DOHH2 (cell line): ENCODE measurements around the gene CLCN7.

Experiments used
- H3F3A ChIP-seq: fragments of 200-600 bp; sonication (generic), shearing (Covaris generic); 2 replicates; pipeline ENCODE4 v1.6.0; 2016; ENCODE audit warnings: antibody characterized with exemption, mild to moderate bottlenecking; ENCODE audit not compliant: control insufficient read depth, insufficient read depth
- H3K27ac ChIP-seq: fragments of 200-600 bp; sonication (generic); 2 replicates; pipeline ENCODE4 v1.5.1; 2014; ENCODE audit warnings: low read depth, mild to moderate bottlenecking, low read length, moderate library complexity
- H3K27me3 ChIP-seq: fragments of 200-600 bp; sonication (generic); 2 replicates; pipeline ENCODE4 v1.6.1; 2014; ENCODE audit warnings: mild to moderate bottlenecking, low read length, mixed read lengths; ENCODE audit not compliant: control insufficient read depth
- H3K36me3 ChIP-seq: fragments of 200-600 bp; sonication (generic); 2 replicates; pipeline ENCODE4 v1.6.1; 2014; ENCODE audit warnings: mild to moderate bottlenecking, low read length, moderate library complexity, mixed read lengths; ENCODE audit not compliant: control insufficient read depth
- H3K4me1 ChIP-seq: fragments of 200-600 bp; sonication (generic); 2 replicates; pipeline ENCODE4 v1.6.1; 2014; ENCODE audit warnings: mild to moderate bottlenecking, low read length, mixed read lengths; ENCODE audit not compliant: control insufficient read depth
- H3K4me2 ChIP-seq: fragments of 200-600 bp; sonication (generic); 2 replicates; pipeline ENCODE4 v1.6.0; 2014; ENCODE audit warnings: mild to moderate bottlenecking, low read length, moderate library complexity
- H3K4me3 ChIP-seq: fragments of 200-600 bp; sonication (generic); 2 replicates; pipeline ENCODE4 v1.5.1; 2014; ENCODE audit warnings: mild to moderate bottlenecking, low read length, mixed read lengths
- H3K79me2 ChIP-seq: fragments of 200-600 bp; sonication (generic); 2 replicates; pipeline ENCODE4 v1.6.1; 2014; ENCODE audit warnings: mild to moderate bottlenecking, low read length, mixed read lengths; ENCODE audit not compliant: control insufficient read depth
- H3K9me2 ChIP-seq: fragments of 200-600 bp; sonication (generic); replicated peaks from 2 replicates; pipeline ENCODE4 v1.6.1; 2014; ENCODE audit warnings: mild to moderate bottlenecking, low read length, mixed read lengths; ENCODE audit not compliant: control insufficient read depth
- H3K9me3 ChIP-seq: fragments of 200-600 bp; sonication (generic); 2 replicates; pipeline ENCODE4 v1.6.1; 2014; ENCODE audit warnings: antibody characterized with exemption, low read length, mixed read lengths; ENCODE audit not compliant: control insufficient read depth, insufficient read depth
- H4K20me1 ChIP-seq: fragments of 200-600 bp; sonication (generic); 2 replicates; pipeline ENCODE4 v1.6.0; 2014; ENCODE audit warnings: low read depth, mild to moderate bottlenecking, antibody characterized with exemption, low read length, moderate library complexity; ENCODE audit not compliant: control insufficient read depth, insufficient read depth
- EZH2phosphoT487 ChIP-seq: fragments of 200-600 bp; sonication (generic); IDR thresholded peaks from 2 replicates; pipeline ENCODE4 v1.6.1; 2017; ENCODE audit warnings: borderline replicate concordance, mild to moderate bottlenecking, antibody characterized with exemption, low read length, moderate library complexity, mixed read lengths
- TF ChIP-seq, protein P1 (sequence below): fragments of 200-600 bp; sonication (generic); IDR thresholded peaks from one replicate; pipeline ENCODE4 v1.5.1; 2014; ENCODE audit warnings: antibody characterized with exemption, mild to moderate bottlenecking, low read depth, low read length; ENCODE audit not compliant: poor library complexity, severe bottlenecking

The CLCN7 gene

DNA sequence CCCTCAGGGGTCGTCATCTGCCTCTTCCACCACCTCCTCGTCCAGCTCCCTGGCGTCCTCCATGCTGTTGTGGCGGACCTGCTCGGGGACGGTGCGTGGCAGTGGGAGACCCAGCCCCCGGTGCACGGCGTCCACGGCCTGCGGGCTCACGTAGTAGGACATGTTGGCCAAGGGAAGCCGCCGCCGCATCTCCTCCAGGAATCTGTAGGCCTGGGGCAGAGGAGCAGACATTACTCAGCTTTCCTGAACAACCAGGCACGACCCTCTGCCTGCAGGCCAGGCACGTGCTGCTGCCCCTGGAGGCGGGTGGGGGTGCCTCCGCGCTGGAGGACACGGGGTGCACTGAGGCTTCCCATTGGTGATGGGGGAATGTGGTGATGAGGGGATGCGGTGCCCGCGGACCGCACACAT lies 36.1 kb upstream of the CLCN7 start:
- H3K27ac ChIP-seq, result no peak overlapping the region
- no peaks in the 10 kb centered on the region for H3K9me3 ChIP-seq
- peaks cover 7% of the 10 kb centered on the region; the same call in 1 of the 2 replicates for H3K36me3 ChIP-seq
- no peaks in the 10 kb centered on the region for H3K79me2 ChIP-seq
- no peak overlapping the region for H3K4me3 ChIP-seq
- no peaks in the 10 kb centered on the region for H3F3A ChIP-seq
- H4K20me1 ChIP-seq, result no peaks in the 10 kb centered on the region
- H3K27me3 ChIP-seq, result no peaks in the 10 kb centered on the region
- H3K9me2 ChIP-seq, result no peaks in the 10 kb centered on the region
- TF ChIP-seq, protein P1, sequence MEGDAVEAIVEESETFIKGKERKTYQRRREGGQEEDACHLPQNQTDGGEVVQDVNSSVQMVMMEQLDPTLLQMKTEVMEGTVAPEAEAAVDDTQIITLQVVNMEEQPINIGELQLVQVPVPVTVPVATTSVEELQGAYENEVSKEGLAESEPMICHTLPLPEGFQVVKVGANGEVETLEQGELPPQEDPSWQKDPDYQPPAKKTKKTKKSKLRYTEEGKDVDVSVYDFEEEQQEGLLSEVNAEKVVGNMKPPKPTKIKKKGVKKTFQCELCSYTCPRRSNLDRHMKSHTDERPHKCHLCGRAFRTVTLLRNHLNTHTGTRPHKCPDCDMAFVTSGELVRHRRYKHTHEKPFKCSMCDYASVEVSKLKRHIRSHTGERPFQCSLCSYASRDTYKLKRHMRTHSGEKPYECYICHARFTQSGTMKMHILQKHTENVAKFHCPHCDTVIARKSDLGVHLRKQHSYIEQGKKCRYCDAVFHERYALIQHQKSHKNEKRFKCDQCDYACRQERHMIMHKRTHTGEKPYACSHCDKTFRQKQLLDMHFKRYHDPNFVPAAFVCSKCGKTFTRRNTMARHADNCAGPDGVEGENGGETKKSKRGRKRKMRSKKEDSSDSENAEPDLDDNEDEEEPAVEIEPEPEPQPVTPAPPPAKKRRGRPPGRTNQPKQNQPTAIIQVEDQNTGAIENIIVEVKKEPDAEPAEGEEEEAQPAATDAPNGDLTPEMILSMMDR, result no peak
- no peak for TF ChIP-seq EZH2phosphoT487
- H3K4me2 ChIP-seq, result no peak overlapping the region
- no peaks in the 10 kb centered on the region for H3K4me1 ChIP-seq

- no peak for TF ChIP-seq EZH2phosphoT487
- TF ChIP-seq, protein P1, result no peak
- Histone ChIP-seq H3K36me3 (peaks cover 7% of the 10 kb centered on the region; the same call in 1 of the 2 replicates), H3K4me2 (no peak overlapping the region), H3K9me2 (no peaks in the 10 kb centered on the region), H3F3A (no peaks in the 10 kb centered on the region), H4K20me1 (no peaks in the 10 kb centered on the region), H3K79me2 (no peaks in the 10 kb centered on the region), H3K9me3 (no peaks in the 10 kb centered on the region), H3K4me1 (no peaks in the 10 kb centered on the region), H3K4me3 (no peak overlapping the region), H3K27me3 (no peaks in the 10 kb centered on the region), H3K27ac (no peak overlapping the region)
These were observed 35.4 kb upstream of the CLCN7 start for GRCh38 chr16:1510272-1510671.

DNA sequence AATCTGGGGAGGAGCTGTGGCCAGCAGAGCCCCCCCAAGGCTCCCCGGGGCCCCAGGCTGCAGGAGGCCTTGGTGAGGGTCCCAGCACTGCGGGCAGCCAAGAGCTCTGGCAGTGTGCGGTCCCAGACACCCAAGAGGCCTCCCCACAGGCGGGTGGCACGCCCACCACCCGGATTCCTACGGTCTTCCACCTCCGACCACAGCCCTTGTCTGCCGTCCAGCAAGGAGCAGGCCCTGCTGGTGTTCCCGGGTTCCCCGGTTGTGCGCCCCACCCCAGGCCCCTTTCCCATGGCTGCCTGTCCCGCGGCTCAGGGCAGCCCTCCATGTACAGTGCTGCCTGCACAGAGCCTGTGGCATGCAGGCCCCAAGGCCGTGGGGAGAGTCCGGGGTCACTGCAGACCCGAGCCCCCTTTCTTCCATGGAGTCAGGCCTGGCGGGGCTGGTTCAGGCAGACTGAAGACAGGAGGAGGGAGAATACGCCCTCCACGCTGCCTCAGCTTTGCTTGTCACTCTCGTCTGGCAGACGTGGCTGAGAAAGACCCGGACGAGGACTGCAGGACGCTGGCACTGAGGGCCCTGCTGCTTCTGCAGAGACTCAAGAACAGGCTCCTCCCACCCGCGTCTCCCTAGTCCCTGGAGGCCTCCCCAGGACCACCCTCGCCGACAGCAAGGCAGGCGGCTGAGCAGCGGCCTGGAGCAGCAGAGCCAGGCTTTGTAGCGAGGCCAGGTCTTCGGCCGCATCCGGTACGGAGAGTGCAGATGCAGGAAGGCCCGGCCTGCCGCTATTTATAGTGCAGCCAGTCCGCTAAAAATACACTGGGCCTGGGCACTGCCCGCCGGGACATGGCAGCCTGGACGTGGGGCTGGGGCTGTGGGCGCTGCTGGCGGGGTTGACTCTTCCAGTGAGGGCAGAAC lies 34.7 kb upstream of the CLCN7 start:
- Histone ChIP-seq H3K4me2 (no peak overlapping the region), H3F3A (no peaks in the 10 kb centered on the region), H3K4me3 (no peak overlapping the region), H3K27ac (no peak overlapping the region), H3K9me2 (no peaks in the 10 kb centered on the region), H3K9me3 (no peaks in the 10 kb centered on the region), H3K4me1 (no peaks in the 10 kb centered on the region), H4K20me1 (no peaks in the 10 kb centered on the region), H3K27me3 (no peaks in the 10 kb centered on the region), H3K79me2 (no peaks in the 10 kb centered on the region), H3K36me3 (peaks cover 9% of the 10 kb centered on the region; the same call in 1 of the 2 replicates)
- TF ChIP-seq, protein P1, result no peak
- no peak for TF ChIP-seq EZH2phosphoT487
